AG09309 (cell line): ENCODE data around the gene FUBP1.

Experiments used
- DNase-seq: peaks from one replicate; pipeline ENCODE4 v3.0.0-alpha.2; 2010; ENCODE audit warnings: low read depth
- H3K4me3 ChIP-seq: 2 replicates; pipeline ENCODE4 v1.5.1; 2011; ENCODE audit warnings: mild to moderate bottlenecking, low read depth, low read length, moderate library complexity; ENCODE audit not compliant: control insufficient read depth
- CTCF ChIP-seq: IDR thresholded peaks from 2 replicates; pipeline ENCODE4 v1.5.1; 2011; ENCODE audit warnings: mild to moderate bottlenecking, low read depth, low read length, inconsistent platforms; ENCODE audit not compliant: insufficient read depth, control insufficient read depth; ENCODE audit errors: missing control alignments

Gene FUBP1

GRCh38 chr1:77961392-77961791, 17.5 kb downstream of the FUBP1 start:
- no peak overlapping the region for H3K4me3 ChIP-seq
- no peak for DNase-seq
- no peak for TF ChIP-seq CTCF

DNA sequence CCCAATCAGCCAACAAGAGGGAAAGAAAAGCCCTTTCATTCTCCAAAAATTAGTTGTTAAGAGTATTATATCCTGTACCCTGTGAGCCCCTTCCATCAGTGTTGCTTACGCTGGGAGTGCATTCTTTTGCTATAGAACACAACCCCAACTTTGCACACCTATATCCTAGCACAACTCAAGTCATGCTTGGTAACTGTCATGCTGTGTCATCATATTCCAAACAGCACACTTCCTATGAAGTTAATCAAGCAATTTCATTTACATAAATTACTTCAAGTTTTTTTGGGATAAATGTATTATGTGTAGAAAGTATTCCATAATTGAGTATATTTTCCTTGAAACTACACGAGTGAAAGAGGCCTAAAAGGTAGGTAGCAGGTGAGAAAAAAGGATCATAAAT, 20.0 kb downstream of the FUBP1 start:
- no peak for TF ChIP-seq CTCF
- no peak for DNase-seq
- H3K4me3 ChIP-seq = no peak overlapping the region

DNA sequence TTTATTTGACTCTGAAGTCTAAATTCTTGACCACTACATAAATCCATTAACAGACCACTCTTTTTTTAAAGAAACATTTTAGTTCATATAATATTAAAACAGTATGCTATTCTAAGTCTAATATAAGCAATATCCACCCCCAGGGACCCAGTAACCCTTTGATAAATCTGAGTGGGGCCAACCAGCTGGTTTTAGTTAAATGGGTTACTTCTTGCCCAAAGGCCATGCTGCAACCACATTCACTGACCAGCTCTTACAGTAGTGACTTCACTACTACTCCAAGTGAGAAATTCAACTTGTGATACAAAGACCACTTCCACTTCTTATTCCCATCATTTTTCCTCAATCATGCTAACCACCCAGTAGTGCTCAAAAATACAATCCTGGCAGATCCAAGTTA, 20.5 kb downstream of the FUBP1 start:
- no peak for TF ChIP-seq CTCF
- no peak for DNase-seq
- no peak overlapping the region for H3K4me3 ChIP-seq

DNA sequence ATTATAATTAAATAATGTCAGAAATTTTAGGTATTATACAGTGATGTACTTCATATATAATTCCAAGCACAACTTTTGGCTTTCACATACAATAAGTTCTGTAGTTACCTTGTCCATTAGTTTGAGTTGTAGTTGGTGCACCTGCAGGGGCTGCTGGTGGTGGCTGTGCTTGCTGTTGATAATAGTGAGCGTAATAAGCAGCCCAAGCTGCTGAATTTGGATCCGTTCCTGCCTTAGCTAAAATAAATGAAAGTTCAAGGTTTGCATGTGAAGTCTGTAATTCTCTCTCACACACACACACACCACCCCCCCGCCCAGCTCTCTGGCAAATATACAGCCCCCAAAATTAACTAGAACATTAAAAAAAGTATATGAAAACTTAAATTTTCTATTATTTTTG, 22.4 kb downstream of the FUBP1 start:
- no peak overlapping the region for H3K4me3 ChIP-seq
- no peak for TF ChIP-seq CTCF
- DNase-seq = no peak

GRCh38 chr1:77955709-77956108, 23.2 kb downstream of the FUBP1 start:
- TF ChIP-seq CTCF = no peak
- no peak overlapping the region for H3K4me3 ChIP-seq
- DNase-seq = no peak

GRCh38 chr1:77954521-77954920, 24.4 kb downstream of the FUBP1 start:
- TF ChIP-seq CTCF = no peak
- H3K4me3 ChIP-seq = no peak overlapping the region
- no peak for DNase-seq

DNA sequence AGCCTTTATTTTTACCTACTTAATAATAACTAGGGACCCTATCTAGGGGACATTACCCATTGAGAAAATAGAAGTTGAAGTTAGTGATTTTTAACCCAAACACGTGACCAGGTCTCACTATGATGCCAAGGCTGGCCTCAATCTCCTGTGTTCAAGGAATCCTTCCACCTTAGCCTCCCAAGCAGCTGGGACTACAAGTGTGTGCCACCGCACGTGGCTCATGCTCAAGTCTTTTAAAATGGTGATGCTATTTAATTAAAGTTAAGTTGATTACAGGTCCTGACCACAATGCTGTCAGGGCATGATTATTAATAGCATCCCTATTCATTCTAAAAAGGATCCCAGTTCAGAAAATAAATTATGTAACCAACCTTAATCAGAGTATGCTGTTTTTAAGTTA, 25.0 kb downstream of the FUBP1 start:
- TF ChIP-seq CTCF = no peak
- no peak for DNase-seq
- no peak overlapping the region for H3K4me3 ChIP-seq
